MM.1S (cell line): ENCODE measurements around the gene ACSL1.

Experiments
- EZH2 ChIP-seq: fragments of 300-600 bp; sonication (generic); optimal IDR thresholded peaks from 2 replicates; pipeline ENCODE3; 2017; ENCODE audit warnings: low read depth, mild to moderate bottlenecking, antibody characterized with exemption, low read length, mixed read lengths
- EZH2phosphoT487 ChIP-seq: fragments of 300-600 bp; sonication (generic); IDR thresholded peaks from 2 replicates; pipeline ENCODE4 v1.6.1; 2018; ENCODE audit warnings: antibody characterized with exemption, low read length
- TF ChIP-seq, protein P1 (sequence below): fragments of 300-600 bp; sonication (generic); IDR thresholded peaks from 2 replicates; pipeline ENCODE4 v1.5.1; 2016; ENCODE audit warnings: antibody characterized with exemption, low read length, mixed read lengths

DNA sequence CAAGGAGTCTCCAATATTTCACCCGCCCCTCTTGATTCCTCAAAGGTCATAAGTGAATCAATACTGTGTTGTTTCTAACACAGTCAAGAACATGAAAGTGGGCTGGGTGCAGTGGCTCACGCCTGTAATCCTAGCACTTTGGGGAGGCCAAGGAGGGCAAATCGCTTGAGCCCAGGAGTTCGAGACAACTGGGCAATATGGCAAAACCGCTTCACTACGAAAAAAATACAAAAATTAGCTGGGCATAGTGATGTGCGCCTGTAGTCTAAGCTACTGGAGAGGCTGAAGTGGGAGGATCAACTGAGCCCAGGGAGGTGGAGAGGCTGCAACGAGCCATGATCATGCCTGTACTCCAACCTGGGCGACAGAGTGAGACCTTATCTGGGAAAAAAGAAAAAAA lies 3.4 kb downstream of the ACSL1 start:
- TF ChIP-seq, protein P1, sequence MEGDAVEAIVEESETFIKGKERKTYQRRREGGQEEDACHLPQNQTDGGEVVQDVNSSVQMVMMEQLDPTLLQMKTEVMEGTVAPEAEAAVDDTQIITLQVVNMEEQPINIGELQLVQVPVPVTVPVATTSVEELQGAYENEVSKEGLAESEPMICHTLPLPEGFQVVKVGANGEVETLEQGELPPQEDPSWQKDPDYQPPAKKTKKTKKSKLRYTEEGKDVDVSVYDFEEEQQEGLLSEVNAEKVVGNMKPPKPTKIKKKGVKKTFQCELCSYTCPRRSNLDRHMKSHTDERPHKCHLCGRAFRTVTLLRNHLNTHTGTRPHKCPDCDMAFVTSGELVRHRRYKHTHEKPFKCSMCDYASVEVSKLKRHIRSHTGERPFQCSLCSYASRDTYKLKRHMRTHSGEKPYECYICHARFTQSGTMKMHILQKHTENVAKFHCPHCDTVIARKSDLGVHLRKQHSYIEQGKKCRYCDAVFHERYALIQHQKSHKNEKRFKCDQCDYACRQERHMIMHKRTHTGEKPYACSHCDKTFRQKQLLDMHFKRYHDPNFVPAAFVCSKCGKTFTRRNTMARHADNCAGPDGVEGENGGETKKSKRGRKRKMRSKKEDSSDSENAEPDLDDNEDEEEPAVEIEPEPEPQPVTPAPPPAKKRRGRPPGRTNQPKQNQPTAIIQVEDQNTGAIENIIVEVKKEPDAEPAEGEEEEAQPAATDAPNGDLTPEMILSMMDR: no peak
- no peak for TF ChIP-seq EZH2phosphoT487
- no peak for TF ChIP-seq EZH2
